B cell (primary cell): ENCODE results near the gene SLC35E1. TPM values are rescaled to one million over a fixed set of nuclear protein-coding genes. Genes with fewer than 3 reads are reported as not detected.

Source experiments
- ATAC-seq: fragments of 200-7000 bp; cut with Tn5 transposase; one replicate; pipeline ENCODE4 v1.10.0; 2021; ENCODE audit warnings: low read depth, mild to moderate bottlenecking, moderate number of reproducible peaks, moderate library complexity
- CTCF ChIA-PET: fragments of 350-600 bp; sonication (Branson Sonifier 250); formaldehyde crosslinking; loops from one replicate; lab custom pipeline; 2021; ENCODE audit warnings: antibody characterized with exemption, inconsistent platforms; lab: Charles Lee
- POLR2A ChIA-PET: fragments of 350-600 bp; sonication (Branson Sonifier 250); formaldehyde crosslinking; loops from one replicate; lab custom pipeline; 2021; ENCODE audit warnings: antibody characterized with exemption; lab: Charles Lee
- DNase-seq: peaks from one replicate; pipeline ENCODE4 v3.0.0; 2013
- H2AFZ ChIP-seq: 2 replicates; pipeline ENCODE4 v1.6.1; 2012; ENCODE audit warnings: mild to moderate bottlenecking, low read depth, low read length; ENCODE audit not compliant: insufficient read depth, poor library complexity, severe bottlenecking
- H3K27ac ChIP-seq, 2 donors: 1 replicate in 1 of 2; 2 replicates in 1 of 2; pipeline ENCODE4 v1.5.1; 2012 to 2013; ENCODE audit warnings: low read length in 2 of 2, mild to moderate bottlenecking in 2 of 2, moderate library complexity in 1 of 2
- H3K27me3 ChIP-seq, 4 experiments: fragments of 200-600 bp in 1 of 4; sonication (generic) in 1 of 4; replicated peaks in 1 of 4; 1 replicate in 2 of 4; 2 replicates in 2 of 4; pipeline versions ENCODE4 v1.6.1 to v1.7.0; 2013 to 2016; ENCODE audit warnings: low read length in 3 of 4, mild to moderate bottlenecking in 2 of 4, mixed read lengths in 1 of 4, moderate library complexity in 1 of 4; ENCODE audit not compliant: insufficient read depth in 4 of 4, control insufficient read depth in 3 of 4; ENCODE audit errors: control extremely low read depth in 1 of 4
- H3K36me3 ChIP-seq, 2 experiments: replicated peaks in 1 of 2; 1 replicate in 1 of 2; 2 replicates in 1 of 2; pipeline versions ENCODE4 v1.6.1 to v1.7.1; 2013; ENCODE audit warnings: low read length in 1 of 2; ENCODE audit not compliant: insufficient read depth in 2 of 2, control insufficient read depth in 1 of 2; ENCODE audit errors: control extremely low read depth in 1 of 2, extremely low read depth in 1 of 2
- H3K4me1 ChIP-seq, 2 donors: fragments of 200-600 bp in 1 of 2; sonication (generic) in 1 of 2; 1 replicate in 1 of 2; 2 replicates in 1 of 2; pipeline versions ENCODE4 v1.5.1 to v1.6.1; 2013 to 2017; ENCODE audit warnings: low read length in 2 of 2; ENCODE audit not compliant: control insufficient read depth in 2 of 2, insufficient read depth in 2 of 2
- H3K4me2 ChIP-seq: replicated peaks from 2 replicates; pipeline ENCODE3; 2012; ENCODE audit warnings: mild to moderate bottlenecking, low read depth, low read length; ENCODE audit not compliant: poor library complexity, severe bottlenecking
- H3K4me3 ChIP-seq, 5 experiments: fragments of 200-600 bp in 1 of 5; sonication (generic) in 1 of 5; 1 replicate in 3 of 5; 2 replicates in 2 of 5; pipeline versions ENCODE4 v1.5.1 to v1.7.0; 2011 to 2016; ENCODE audit warnings: low read length in 4 of 5, mild to moderate bottlenecking in 4 of 5, low read depth in 2 of 5, control low read depth in 1 of 5, moderate library complexity in 1 of 5; ENCODE audit not compliant: insufficient read depth in 1 of 5; ENCODE audit errors: control extremely low read depth in 1 of 5, extremely low read depth in 1 of 5
- H3K79me2 ChIP-seq: fragments of 200-600 bp; sonication (generic); one replicate; pipeline ENCODE4 v1.6.0; 2016; ENCODE audit warnings: low read length; ENCODE audit not compliant: control insufficient read depth, insufficient read depth
- H3K9ac ChIP-seq: fragments of 200-600 bp; sonication (generic); 2 replicates; pipeline ENCODE4 v1.6.1; 2017; ENCODE audit warnings: mild to moderate bottlenecking, low read length, moderate library complexity
- H3K9me3 ChIP-seq, 3 donors: one replicate each; pipeline versions ENCODE4 v1.6.1 to v1.7.1; 2013; ENCODE audit warnings: low read length in 2 of 3; ENCODE audit not compliant: control insufficient read depth in 2 of 3, insufficient read depth in 1 of 3; ENCODE audit errors: control extremely low read depth in 1 of 3
- H4K20me1 ChIP-seq: 2 replicates; pipeline ENCODE4 v1.6.0; 2012; ENCODE audit warnings: mild to moderate bottlenecking, low read length; ENCODE audit not compliant: insufficient read depth, control insufficient read depth, poor library complexity, severe bottlenecking
- H3K27ac Mint-ChIP-seq: one replicate; pipeline ENCODE4 v1.8.0; 2021; ENCODE audit warnings: mixed read lengths
- H3K27me3 Mint-ChIP-seq: one replicate; pipeline ENCODE4 v1.8.0; 2021; ENCODE audit warnings: mixed read lengths
- H3K4me1 Mint-ChIP-seq: one replicate; pipeline ENCODE4 v1.8.0; 2021; ENCODE audit warnings: mixed read lengths
- H3K4me3 Mint-ChIP-seq: one replicate; pipeline ENCODE4 v1.8.0; 2021; ENCODE audit warnings: mixed read lengths
- H3K9me3 Mint-ChIP-seq: one replicate; pipeline ENCODE4 v1.8.0; 2022; ENCODE audit warnings: mixed read lengths; ENCODE audit not compliant: insufficient read depth
- CTCF ChIP-seq: fragments of 200-600 bp; IDR thresholded peaks from one replicate; pipeline ENCODE4 v1.8.0; 2022; ENCODE audit warnings: antibody characterized with exemption, mild to moderate bottlenecking
- EZH2 ChIP-seq: IDR thresholded peaks from 2 replicates; pipeline ENCODE4 v1.6.1; 2012; ENCODE audit warnings: borderline replicate concordance, low read depth, mild to moderate bottlenecking, moderate library complexity, low read length; ENCODE audit not compliant: insufficient read depth, poor library complexity, severe bottlenecking
- WGBS: methylation state at CpG from one replicate; pipeline ENCODE4 v1.1.5; 2013; ENCODE audit warnings: missing lambda C conversion rate; ENCODE audit not compliant: insufficient coverage; 5-methylcytosine and 5-hydroxymethylcytosine counted together
- intact Hi-C: fragments of 100-400 bp; cut with micrococcal nuclease; formaldehyde crosslinking; loops from one replicate; pipeline ENCODE4 v1.10.0; 2022
- polyA plus RNA-seq: library from polyadenylated mRNA; depleted of rRNA; stranded (reverse); fragments of >200 nt; gene quantifications from 2 replicates; pipeline ENCODE4 v1.2.3, GENCODE V29; 2012
- total RNA-seq, 2 donors: library from RNA; stranded (reverse); fragments of 120-200 nt in 1 of 2; gene quantifications; 1 replicate in 1 of 2; 2 replicates in 1 of 2; pipeline versions ENCODE4 v1.2.3 to v1.2.4, GENCODE V29; 2013 to 2022

The SLC35E1 gene
- total and polyA plus RNA-seq, 2 donors (not counting 1 experiment from before 2014, with no cell fraction given): 23.4 to 46.8 TPM

GRCh38 chr19:16573925-16574324 is 1.7 kb upstream of the SLC35E1 start:
- ChIA-PET CTCF (interaction anchor here (0.7 to 4.2 kb wide), 4 partner anchors 8 to 38 kb away, joined by 3 to 26 read pairs (median 12); no protein-coding TSS in a partner anchor), POLR2A (interaction anchor here (0.6 to 4.5 kb wide), 3 partner anchors 11 to 104 kb away, joined by 3 to 73 read pairs (median 3); partner anchors contain the start of gene MED26)
- Mint-ChIP-seq H3K27me3 (no peaks in the 10 kb centered on the region), H3K4me1 (peaks cover 48% of the 10 kb centered on the region), H3K9me3 (no peaks in the 10 kb centered on the region), H3K4me3 (peak overlapping the region; percentile 98), H3K27ac (peak overlapping the region; percentile 98)
- intact Hi-C loops: no loop called here
- no peak for ATAC-seq
- peaks cover 96% of the 10 kb centered on the region for H3K79me2 ChIP-seq
- H3K9ac ChIP-seq: no peak overlapping the region
- peak overlapping the region in 1 of 2 donors; percentile 96 for H3K27ac ChIP-seq
- TF ChIP-seq EZH2 (no peak), CTCF (no peak)
- H3K4me1 ChIP-seq: peaks cover 27 to 39% of the 10 kb centered on the region in 2 donors
- H3K4me2 ChIP-seq: peak overlapping the region; percentile 90
- no peak overlapping the region for H2AFZ ChIP-seq
- no peaks in the 10 kb centered on the region for H3K27me3 ChIP-seq
- H3K4me3 ChIP-seq: peak overlapping the region in 1 of 5 experiments; percentile 2
- no peak for DNase-seq
- no peaks in the 10 kb centered on the region for H3K9me3 ChIP-seq
- H3K36me3 ChIP-seq: peaks cover 0 to 57% of the 10 kb centered on the region in 2 experiments
- peaks cover 47% of the 10 kb centered on the region for H4K20me1 ChIP-seq

GRCh38 chr19:16573296-16573695 is 1.1 kb upstream of the SLC35E1 start:
- Histone ChIP-seq H3K9me3 (no peaks in the 10 kb centered on the region), H3K9ac (peak overlapping the region; percentile 96), H3K27me3 (no peaks in the 10 kb centered on the region), H3K4me1 (peaks cover 27 to 39% of the 10 kb centered on the region in 2 donors), H3K79me2 (peaks cover 93% of the 10 kb centered on the region), H2AFZ (no peak overlapping the region), H4K20me1 (peaks cover 41% of the 10 kb centered on the region), H3K4me3 (peak overlapping the region; percentile 75 to 97 (median 88)), H3K36me3 (peaks cover 0 to 54% of the 10 kb centered on the region in 2 experiments), H3K4me2 (peak overlapping the region; percentile 90), H3K27ac (peak overlapping the region; percentile 79 to 96)
- no peak for TF ChIP-seq CTCF
- TF ChIP-seq EZH2: no peak
- 73% methylated on average over 12 of the region's 13 CpGs for WGBS
- Mint-ChIP-seq H3K4me3 (peak overlapping the region; percentile 98), H3K27me3 (no peaks in the 10 kb centered on the region), H3K27ac (peak overlapping the region; percentile 98), H3K9me3 (no peaks in the 10 kb centered on the region), H3K4me1 (peaks cover 45% of the 10 kb centered on the region)
- intact Hi-C loops: no loop called here
- POLR2A ChIA-PET: interaction anchor here (0.5 to 4.5 kb wide), 4 partner anchors 12 to 222 kb away, joined by 3 to 73 read pairs (median 8); partner anchors contain the start of gene MED26
- CTCF ChIA-PET: interaction anchor here (1.4 to 4.2 kb wide), 3 partner anchors 9 to 14 kb away, joined by 5 to 26 read pairs (median 18); no protein-coding TSS in a partner anchor
- ATAC-seq (no peak), DNase-seq (peak; percentile 9)
